GM06990 (cell line): ENCODE results near the gene ATXN10.
"Not testable (repeated sequence)": the region's sequence is repeated elsewhere in the genome, so short reads cannot be mapped to it uniquely, and the experiment has no call there.

Experiments used
- DNase-seq: peaks from one replicate; pipeline ENCODE4 v3.0.0-alpha.2; 2011; ENCODE audit not compliant: insufficient read length; ENCODE audit errors: extremely low read depth
- H3K27me3 ChIP-seq: replicated peaks from 2 replicates; pipeline ENCODE4 v1.6.0; 2011; ENCODE audit warnings: low read length; ENCODE audit not compliant: control insufficient read depth, insufficient read depth
- H3K36me3 ChIP-seq: 2 replicates; pipeline ENCODE4 v1.5.1; 2011; ENCODE audit warnings: low read length; ENCODE audit not compliant: control insufficient read depth, insufficient read depth
- H3K4me3 ChIP-seq: replicated peaks from 2 replicates; pipeline ENCODE4 v1.5.1; 2011; ENCODE audit warnings: low read depth, mild to moderate bottlenecking, control low read depth, low read length
- TF ChIP-seq, protein P1 (sequence below): IDR thresholded peaks from 2 replicates; pipeline ENCODE4 v1.5.1; 2011; ENCODE audit warnings: low read length, control low read depth, mild to moderate bottlenecking, inconsistent platforms; ENCODE audit not compliant: insufficient read depth, poor library complexity, severe bottlenecking

Gene ATXN10

DNA sequence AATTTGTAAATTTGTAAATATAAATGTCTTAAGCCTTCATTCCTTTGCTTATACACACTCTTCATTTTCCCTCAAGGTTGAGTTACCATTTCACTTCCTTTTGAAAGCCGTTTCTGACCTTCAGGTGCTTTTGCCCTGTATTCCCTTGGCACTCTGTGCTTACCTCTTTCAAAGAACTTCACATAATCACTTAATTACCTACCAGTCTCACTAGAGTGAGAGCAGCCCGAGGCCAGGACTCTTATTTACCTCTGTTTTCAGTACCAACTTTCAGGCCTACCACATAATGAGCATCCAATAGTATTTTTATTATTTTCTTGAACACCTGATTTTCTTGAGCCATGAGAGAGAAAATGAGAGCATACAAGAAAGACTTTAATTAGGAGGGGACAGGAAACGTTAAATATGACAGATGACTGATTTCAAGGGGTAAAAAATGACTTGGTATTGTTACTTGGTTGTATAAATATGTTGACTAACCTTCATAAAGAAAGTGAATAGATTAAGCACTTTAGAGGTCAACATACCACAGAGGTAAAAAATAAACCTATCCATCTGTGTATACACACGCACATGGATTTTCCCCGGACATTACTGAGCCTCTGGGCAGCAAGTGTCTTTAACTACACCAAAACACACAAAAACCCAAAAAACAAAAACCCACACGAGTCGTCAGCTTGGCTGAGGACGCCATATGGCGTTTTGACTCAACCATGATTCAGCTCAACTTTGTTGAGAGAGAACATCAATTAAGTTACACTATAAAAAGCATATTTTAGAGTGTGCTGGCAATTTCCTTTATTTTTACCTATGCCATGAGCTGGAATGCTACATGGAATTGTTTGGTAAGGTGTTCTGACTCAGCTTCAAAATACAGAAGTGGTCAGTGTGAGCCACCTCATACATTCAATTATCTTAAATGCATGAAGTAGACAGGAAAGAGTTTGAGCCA is 7.6 kb downstream of the ATXN10 start:
- no peaks in the 10 kb centered on the region for H3K27me3 ChIP-seq
- TF ChIP-seq, protein P1, sequence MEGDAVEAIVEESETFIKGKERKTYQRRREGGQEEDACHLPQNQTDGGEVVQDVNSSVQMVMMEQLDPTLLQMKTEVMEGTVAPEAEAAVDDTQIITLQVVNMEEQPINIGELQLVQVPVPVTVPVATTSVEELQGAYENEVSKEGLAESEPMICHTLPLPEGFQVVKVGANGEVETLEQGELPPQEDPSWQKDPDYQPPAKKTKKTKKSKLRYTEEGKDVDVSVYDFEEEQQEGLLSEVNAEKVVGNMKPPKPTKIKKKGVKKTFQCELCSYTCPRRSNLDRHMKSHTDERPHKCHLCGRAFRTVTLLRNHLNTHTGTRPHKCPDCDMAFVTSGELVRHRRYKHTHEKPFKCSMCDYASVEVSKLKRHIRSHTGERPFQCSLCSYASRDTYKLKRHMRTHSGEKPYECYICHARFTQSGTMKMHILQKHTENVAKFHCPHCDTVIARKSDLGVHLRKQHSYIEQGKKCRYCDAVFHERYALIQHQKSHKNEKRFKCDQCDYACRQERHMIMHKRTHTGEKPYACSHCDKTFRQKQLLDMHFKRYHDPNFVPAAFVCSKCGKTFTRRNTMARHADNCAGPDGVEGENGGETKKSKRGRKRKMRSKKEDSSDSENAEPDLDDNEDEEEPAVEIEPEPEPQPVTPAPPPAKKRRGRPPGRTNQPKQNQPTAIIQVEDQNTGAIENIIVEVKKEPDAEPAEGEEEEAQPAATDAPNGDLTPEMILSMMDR = no peak
- no peak overlapping the region for H3K4me3 ChIP-seq
- DNase-seq = peak; percentile 71
- H3K36me3 ChIP-seq = peaks cover 3% of the 10 kb centered on the region

DNA sequence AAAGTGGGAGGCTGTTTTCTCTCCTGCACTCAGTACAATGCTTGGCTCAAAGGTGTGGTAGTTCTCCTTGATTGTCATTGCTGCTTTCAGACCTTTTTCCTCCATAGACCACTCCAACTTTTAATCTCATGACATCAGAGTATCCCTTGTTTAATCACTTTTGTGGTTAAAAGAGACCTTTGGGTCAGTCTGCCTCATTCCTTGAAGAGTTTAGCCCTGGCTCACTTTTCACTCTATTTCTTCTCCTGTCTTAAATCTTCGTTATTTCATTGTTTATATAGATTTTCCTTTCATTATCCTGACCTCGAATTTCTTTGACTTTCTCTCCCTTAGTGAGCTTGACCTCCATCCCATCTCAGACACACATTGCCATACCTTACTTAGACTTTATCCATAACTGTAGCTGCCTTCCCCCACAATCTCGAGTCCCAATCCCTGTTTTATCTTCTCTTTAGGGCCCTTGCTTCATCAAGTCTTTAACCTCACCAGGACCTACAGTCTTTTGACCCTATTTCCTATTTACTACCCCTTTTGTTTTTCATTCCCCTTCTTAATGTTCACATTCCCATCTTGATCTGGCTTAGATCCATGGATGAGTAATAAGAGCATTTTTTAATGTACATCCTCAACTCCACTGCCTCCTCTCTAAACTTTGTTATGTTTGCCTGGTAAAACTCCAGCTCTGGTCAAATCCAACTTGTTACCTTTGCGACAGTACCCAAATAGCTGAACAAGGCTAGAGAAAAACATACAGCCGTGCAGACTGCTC is 9.5 kb downstream of the ATXN10 start:
- H3K27me3 ChIP-seq = no peaks in the 10 kb centered on the region
- TF ChIP-seq, protein P1 = no peak
- peaks cover 1% of the 10 kb centered on the region; the same call in 1 of the 2 replicates for H3K36me3 ChIP-seq
- no peak overlapping the region for H3K4me3 ChIP-seq
- no peak for DNase-seq

DNA sequence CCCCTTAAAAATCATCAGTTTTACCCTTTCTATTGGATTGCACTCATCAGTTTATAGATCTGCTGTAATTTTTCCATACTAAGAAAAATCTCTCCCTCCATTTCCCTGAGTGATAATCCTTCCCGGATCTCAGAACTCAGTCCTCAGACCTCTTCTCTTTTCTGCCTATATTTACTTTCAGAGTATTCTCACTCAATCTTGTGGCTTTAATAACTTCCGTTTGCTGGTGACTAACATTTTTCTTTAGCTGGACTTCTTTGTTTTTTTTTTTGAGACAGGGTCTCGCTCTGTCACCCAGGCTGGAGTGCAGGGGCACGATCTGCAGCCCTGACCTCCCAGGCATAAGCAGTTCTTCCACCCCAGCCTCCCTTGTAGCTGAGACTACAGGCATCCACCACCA is 10.4 kb downstream of the ATXN10 start:
- no peak for DNase-seq
- TF ChIP-seq, protein P1 = no peak
- Histone ChIP-seq H3K36me3 (no peaks in the 10 kb centered on the region; the same call in 1 of the 2 replicates), H3K4me3 (no peak overlapping the region), H3K27me3 (no peaks in the 10 kb centered on the region)

DNA sequence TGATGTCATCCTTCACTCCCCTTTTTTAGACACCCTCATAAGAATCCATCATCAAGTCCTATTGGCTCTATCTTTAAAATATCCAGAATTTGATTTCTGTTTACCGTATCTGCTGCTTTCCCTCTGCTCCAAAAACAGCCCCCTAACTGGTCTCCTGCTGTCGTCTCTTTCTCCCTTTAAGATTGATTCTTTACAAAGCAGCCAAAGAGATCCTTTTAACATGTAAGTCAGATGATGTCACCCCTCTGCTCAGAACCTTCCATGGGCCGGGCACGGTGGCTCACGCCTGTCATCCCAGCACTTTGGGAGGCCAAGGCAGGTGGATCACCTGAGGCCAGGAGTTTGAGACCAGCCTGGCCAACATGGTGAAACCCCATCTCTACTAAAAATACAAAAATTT is 11.1 kb downstream of the ATXN10 start:
- H3K4me3 ChIP-seq, H3K36me3 ChIP-seq, DNase-seq, H3K27me3 ChIP-seq: not testable (repeated sequence)

DNA sequence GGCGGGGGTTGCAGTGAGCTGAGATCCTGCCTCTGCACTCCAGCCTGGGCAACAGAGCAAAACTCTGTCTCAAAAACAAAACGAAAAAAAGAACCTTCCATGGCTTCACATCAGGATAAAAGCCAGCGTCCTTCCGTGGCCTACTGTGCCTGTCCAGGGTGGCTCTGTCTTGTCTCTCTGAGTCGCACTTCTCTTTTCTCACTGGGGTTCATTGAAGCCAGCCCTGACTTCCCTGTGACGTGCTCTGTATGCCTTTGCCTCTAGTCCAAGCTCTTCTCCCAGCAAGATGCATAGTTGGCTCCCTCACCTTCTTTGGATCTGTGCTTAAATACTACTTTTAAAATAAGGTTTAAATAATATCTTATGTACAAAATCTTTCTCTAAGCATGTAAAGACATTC is 11.6 kb downstream of the ATXN10 start:
- TF ChIP-seq, protein P1 = no peak
- DNase-seq = no peak
- H3K36me3 ChIP-seq = no peaks in the 10 kb centered on the region; the same call in 1 of the 2 replicates
- no peaks in the 10 kb centered on the region for H3K27me3 ChIP-seq
- no peak overlapping the region for H3K4me3 ChIP-seq

DNA sequence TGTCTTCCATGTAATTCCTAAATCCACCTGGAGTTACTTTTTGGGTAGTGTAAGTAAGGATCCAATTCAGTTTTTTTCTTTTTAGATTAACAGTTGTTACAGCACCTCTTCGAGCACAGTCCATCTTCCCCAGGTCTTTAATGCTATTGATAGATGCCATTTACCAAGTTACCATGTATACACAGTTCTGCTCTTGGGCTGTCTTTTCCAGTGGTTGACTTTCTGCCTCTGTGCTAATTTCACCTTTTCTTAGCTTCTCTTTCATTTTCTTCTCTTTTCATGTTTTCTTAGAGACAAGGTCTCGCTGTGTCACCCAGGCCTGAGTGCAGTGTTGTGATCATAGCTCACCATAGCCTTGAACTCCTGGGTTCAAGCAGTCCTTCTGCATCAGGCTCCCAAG is 12.0 kb downstream of the ATXN10 start:
- no peaks in the 10 kb centered on the region for H3K27me3 ChIP-seq
- TF ChIP-seq, protein P1 = no peak

More for the DNA sequence above, 12.0 kb downstream of the ATXN10 start:
- no peak for DNase-seq
- Histone ChIP-seq H3K4me3 (no peak overlapping the region), H3K36me3 (no peaks in the 10 kb centered on the region; the same call in 1 of the 2 replicates)
